OCI-LY3 (cell line): ENCODE data around the gene SELENOS.

Experiments
- CTCF ChIP-seq: fragments of 200-600, 300-600 bp; sonication (generic); IDR thresholded peaks from 2 replicates; pipeline ENCODE4 v1.5.1; 2014; ENCODE audit warnings: antibody characterized with exemption, low read length, low read depth
- EZH2phosphoT487 ChIP-seq: fragments of 200-600 bp; shearing (Covaris generic); IDR thresholded peaks from 2 replicates; pipeline ENCODE4 v1.6.1; 2018; ENCODE audit warnings: antibody characterized with exemption, mixed run types, low read depth

GRCh38 chr15:101251830-101252820 is 25.2 kb downstream of the SELENOS start, which contains the start of gene CHSY1:
- TF ChIP-seq CTCF (no peak), EZH2phosphoT487 (no peak)
